NCI-H82 treated with DMSO at 0.1 percent for 48 hours (cell line): ENCODE results near the gene HS1BP3.

ENCODE experiments used
- DNase-seq: peaks from one replicate; lab custom pipeline; 2025; ENCODE audit not compliant: unreplicated experiment; lab: John Stamatoyannopoulos, UW

The HS1BP3 gene

GRCh38 chr2:20674974-20675679 is 24.2 kb upstream of the HS1BP3 start:
- no peak for DNase-seq

- DNase-seq = no peak
These were observed 23.5 kb upstream of the HS1BP3 start for GRCh38 chr2:20674309-20674965.

- DNase-seq = no peak
These were observed 22.9 kb upstream of the HS1BP3 start for GRCh38 chr2:20673686-20674308.

GRCh38 chr2:20672201-20672951 is 21.5 kb upstream of the HS1BP3 start:
- DNase-seq = no peak

DNA sequence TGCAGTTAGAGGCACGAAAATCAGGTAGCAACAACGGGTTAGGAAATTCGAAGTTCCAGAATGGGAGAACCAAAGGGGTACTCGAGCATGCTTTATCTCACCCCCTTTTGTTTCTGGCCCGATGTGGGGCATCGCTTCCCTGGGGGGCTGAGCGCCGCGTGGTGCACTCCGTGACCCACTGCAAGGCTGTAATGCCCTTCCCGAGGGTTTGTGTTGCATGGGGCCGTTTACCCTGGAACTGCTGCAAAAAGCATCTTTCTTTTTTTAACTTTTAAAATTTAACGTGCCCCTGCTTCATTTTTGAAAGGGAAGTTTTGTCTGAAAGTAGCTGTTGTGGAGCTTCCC is 20.8 kb upstream of the HS1BP3 start:
- no peak for DNase-seq

- DNase-seq = no peak
These were observed 20.3 kb upstream of the HS1BP3 start for GRCh38 chr2:20671036-20671735.

DNA sequence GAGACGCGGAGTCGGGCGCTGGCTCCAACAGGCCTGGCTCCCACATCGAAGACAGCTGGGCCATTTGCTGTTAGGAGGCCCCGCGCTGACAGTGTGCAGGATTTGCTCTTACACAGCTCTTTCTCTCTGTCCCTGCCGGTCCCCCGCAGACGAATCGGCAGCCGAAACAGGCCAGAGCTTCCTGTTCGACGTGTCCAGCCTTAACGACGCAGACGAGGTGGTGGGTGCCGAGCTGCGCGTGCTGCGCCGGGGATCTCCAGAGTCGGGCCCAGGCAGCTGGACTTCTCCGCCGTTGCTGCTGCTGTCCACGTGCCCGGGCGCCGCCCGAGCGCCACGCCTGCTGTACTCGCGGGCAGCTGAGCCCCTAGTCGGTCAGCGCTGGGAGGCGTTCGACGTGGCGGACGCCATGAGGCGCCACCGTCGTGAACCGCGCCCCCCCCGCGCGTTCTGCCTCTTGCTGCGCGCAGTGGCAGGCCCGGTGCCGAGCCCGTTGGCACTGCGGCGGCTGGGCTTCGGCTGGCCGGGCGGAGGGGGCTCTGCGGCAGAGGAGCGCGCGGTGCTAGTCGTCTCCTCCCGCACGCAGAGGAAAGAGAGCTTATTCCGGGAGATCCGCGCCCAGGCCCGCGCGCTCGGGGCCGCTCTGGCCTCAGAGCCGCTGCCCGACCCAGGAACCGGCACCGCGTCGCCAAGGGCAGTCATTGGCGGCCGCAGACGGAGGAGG is 19.6 kb upstream of the HS1BP3 start:
- no peak for DNase-seq

GRCh38 chr2:20669562-20670314 is 18.8 kb upstream of the HS1BP3 start:
- no peak for DNase-seq

GRCh38 chr2:20668871-20669475 is 18.1 kb upstream of the HS1BP3 start:
- no peak for DNase-seq

- DNase-seq = no peak
These were observed 17.6 kb upstream of the HS1BP3 start for GRCh38 chr2:20668451-20668850.

DNA sequence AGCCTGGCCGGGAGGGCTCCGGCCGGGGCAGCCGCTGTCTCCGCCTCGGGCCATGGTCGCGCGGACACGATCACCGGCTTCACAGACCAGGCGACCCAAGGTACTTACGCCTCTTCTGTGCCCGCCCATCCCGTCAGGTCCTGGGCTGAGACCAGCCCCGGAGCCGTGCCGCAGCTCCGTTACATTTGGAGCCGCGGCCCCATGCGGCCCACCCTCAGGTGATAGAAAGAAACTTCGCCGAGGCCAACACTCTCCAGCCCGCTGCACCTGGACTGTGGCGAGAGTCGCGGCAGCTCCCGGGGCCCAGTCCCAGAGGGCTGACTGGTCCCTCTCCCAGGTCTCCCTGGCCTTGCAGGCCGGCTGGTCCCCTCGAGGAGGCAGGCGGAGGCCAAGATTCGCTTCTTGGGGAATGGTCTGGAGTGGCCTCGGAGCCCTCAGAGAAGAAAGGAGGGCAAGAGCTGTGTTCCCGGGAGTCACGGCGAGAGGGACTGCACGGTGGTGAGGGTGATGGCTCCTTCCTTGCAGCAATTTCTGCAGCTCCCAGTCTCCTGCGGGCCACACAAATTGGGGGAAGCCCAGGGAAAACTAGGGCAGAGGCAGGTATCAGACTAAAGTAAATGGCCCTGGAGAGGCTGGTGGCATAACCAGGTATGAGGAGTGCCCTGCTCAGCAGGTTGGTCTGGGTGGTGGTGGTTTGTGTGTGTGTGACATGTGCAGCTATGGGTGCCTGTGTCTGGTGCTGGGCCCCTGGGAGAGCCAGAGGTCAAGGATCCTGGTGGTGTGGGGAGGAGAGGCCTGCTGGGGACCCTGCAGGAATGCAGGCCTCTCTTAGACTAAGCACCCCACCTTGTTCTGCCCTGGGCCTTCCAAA is 16.9 kb upstream of the HS1BP3 start:
- no peak for DNase-seq

GRCh38 chr2:20667151-20667530 is 16.2 kb upstream of the HS1BP3 start:
- no peak for DNase-seq

DNA sequence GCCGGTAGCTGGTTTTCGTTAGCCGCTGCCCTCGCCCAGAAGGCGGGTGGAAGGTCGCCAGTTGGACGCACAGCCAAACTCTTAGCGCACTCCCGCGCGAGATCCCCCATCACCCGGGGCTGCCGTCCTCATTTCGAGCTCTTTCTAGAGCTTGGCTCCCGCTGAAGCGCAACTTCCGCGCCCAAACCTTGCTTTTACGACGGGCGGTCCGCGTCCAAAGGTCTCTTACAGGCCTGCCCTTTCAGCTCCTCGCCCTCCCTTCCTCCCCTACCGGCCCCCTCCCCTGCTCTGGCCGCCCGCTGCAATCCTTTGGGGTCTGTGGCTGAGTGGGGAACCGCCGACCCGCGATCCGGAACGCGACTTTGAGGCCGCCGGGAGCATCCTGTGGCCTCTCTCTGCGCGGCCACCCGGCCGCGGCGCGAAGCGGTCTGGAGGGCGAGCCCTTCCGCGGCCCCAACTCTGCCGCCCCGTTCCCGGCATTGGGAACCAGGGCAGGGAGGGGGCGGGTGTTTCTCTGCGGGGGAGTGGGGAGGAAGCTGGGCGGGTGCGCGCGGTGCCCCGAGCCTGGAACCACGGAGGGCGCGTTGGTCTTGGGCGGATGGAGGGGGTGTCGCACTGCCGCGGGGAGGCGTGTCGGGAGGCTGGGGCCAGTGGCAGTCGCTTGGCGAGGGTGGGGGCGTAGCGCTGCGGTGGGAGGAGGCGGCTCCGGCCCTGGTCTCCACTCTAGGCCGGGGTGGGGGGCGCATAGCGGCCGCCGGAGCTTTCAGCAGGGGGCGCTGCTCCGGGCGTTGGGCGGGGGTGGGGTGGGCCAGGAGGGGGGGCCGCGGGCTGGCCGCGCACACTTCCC is 15.6 kb upstream of the HS1BP3 start, which contains the start of gene GDF7:
GDF7 (plus strand) TSS at position 841 of the 847 bp plus-strand sequence. CDS start 96 bp downstream, outside the sequence.
- no peak for DNase-seq

DNA sequence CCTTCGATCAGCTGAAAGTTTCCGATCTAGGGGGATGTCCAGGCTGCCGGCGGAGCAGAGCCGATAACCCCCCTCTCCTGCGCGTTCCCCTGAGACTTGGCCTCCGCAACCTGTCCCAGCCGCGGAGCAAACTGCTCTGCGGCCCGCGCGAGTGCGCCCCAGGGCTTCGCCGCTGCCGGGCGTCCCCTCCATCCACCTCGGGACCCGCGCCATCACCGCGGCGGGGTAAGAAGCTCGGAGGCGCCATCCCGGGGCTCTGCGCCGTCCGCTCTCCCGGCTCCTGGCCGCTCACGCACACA is 15.1 kb upstream of the HS1BP3 start:
- no peak for DNase-seq

GRCh38 chr2:20665243-20666004 is 14.5 kb upstream of the HS1BP3 start:
- no peak for DNase-seq

DNA sequence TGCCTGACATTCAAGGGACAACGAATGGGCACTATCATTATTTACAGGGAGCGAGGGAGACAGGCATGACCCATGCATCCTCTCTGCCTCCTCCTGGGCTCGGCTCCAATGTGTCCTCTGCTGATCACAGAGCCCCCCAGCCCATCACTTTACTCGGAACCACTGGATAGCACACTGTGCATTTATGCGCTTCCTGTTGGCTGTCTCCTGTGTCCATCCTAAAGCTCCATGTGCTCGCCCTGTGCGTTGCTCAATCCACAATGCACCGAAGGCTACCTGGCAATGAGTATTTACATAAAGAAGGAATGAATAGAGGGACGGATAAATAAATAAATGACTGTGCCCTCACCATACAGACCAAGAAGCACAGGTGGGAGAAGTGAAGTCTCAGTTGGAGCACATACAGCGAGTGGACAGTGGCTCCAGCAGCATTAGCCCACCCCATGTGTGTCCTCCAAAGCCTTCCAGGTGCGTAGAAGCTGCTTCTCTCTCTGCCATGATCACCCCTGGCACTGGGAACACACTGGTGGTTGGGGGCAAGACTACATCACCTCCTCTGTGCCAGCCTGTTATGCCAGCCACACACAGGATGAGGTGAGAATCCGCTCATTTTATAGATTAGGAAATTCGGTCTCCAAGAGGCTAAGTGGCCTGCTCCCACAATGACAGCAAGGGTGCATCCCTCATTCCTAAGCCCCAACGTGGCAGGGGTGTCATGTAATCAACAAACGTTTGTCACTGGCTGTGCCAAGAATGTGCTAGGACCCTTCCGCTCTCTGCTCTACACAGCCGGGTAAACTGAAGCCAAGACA is 13.7 kb upstream of the HS1BP3 start:
- DNase-seq = no peak
